ENCODE data around the gene FAM110C. TPM values are rescaled to one million over a fixed set of nuclear protein-coding genes. Genes with fewer than 3 reads are reported as not detected.
"Not testable (repeated sequence)": the region's sequence is repeated elsewhere in the genome, so short reads cannot be mapped to it uniquely, and the experiment has no call there.

The FAM110C gene
- total RNA-seq, 2 experiments from 2014 or later, result 0.16 to 0.36 TPM

GRCh38 chr2:23283-23682 lies 23.0 kb downstream of the FAM110C start:
- no peak overlapping the region for H3K27ac Mint-ChIP-seq
- no peaks in the 10 kb centered on the region for H3K9me3 Mint-ChIP-seq
- DNase-seq, result no peak
- intact Hi-C loops (cut with DNase I, micrococcal nuclease), result no loop called here
- Histone ChIP-seq H3K27me3 (ENCODE audit: control insufficient read depth in 1 of 2, insufficient read depth in 2 of 2, low read length in 2 of 2) (no peaks in the 10 kb centered on the region), H3K36me3 (ENCODE audit: insufficient read depth, low read length) (no peaks in the 10 kb centered on the region), H3K9me3 (ENCODE audit: control insufficient read depth in 1 of 2, insufficient read depth in 1 of 2, low read length in 2 of 2) (no peaks in the 10 kb centered on the region), H3K4me3 (ENCODE audit: low read length) (no peak overlapping the region), H3K4me1 (ENCODE audit: insufficient read depth, low read length) (peaks cover 13% of the 10 kb centered on the region), H3K27ac (ENCODE audit: low read depth in 1 of 2, low read length in 2 of 2) (no peak overlapping the region)
- no peak for ATAC-seq (ENCODE audit: poor library complexity)
- peaks cover 19% of the 10 kb centered on the region for H3K4me1 Mint-ChIP-seq (ENCODE audit: low read depth)
- ChIA-PET POLR2A (no interaction called here), CTCF (interaction anchor here (1.6 kb wide), 1 partner anchor 12 kb away, joined by 5 read pairs; no protein-coding TSS in a partner anchor)
- TF ChIP-seq CTCF (IDR thresholded peaks at IDR 0.05), result no peak
- no peak overlapping the region for H3K4me3 Mint-ChIP-seq
- peaks cover 14% of the 10 kb centered on the region for H3K27me3 Mint-ChIP-seq
- H3K36me3 Mint-ChIP-seq (ENCODE audit: low read depth), result no peaks in the 10 kb centered on the region

GRCh38 chr2:22244-22643 lies 24.1 kb downstream of the FAM110C start:
- CTCF ChIA-PET, result interaction anchor here (1.6 kb wide), 1 partner anchor 11 kb away, joined by 5 read pairs; no protein-coding TSS in a partner anchor
- H3K27ac ChIP-seq (ENCODE audit: low read depth in 1 of 2, low read length in 2 of 2); H3K4me3 ChIP-seq (ENCODE audit: low read length); ATAC-seq (ENCODE audit: poor library complexity); DNase-seq; H3K27me3 ChIP-seq (ENCODE audit: control insufficient read depth in 1 of 2, insufficient read depth in 2 of 2, low read length in 2 of 2); intact Hi-C loops (cut with DNase I, micrococcal nuclease); H3K9me3 ChIP-seq (ENCODE audit: control insufficient read depth in 1 of 2, insufficient read depth in 1 of 2, low read length in 2 of 2); POLR2A ChIA-PET; H3K36me3 ChIP-seq (ENCODE audit: insufficient read depth, low read length); H3K4me3 Mint-ChIP-seq; H3K27ac Mint-ChIP-seq; H3K9me3 Mint-ChIP-seq; H3K36me3 Mint-ChIP-seq (ENCODE audit: low read depth): not testable (repeated sequence)
- H3K4me1 ChIP-seq (ENCODE audit: insufficient read depth, low read length), result peaks cover 13% of the 10 kb centered on the region
- Mint-ChIP-seq H3K4me1 (ENCODE audit: low read depth) (peaks cover 13% of the 10 kb centered on the region), H3K27me3 (peaks cover 15% of the 10 kb centered on the region)

- POLR2A ChIA-PET; intact Hi-C loops (cut with DNase I, micrococcal nuclease); H3K27ac Mint-ChIP-seq; H3K4me3 ChIP-seq (ENCODE audit: low read length); H3K4me3 Mint-ChIP-seq; CTCF ChIA-PET; H3K9me3 ChIP-seq (ENCODE audit: control insufficient read depth in 1 of 2, insufficient read depth in 1 of 2, low read length in 2 of 2); H3K27ac ChIP-seq (ENCODE audit: low read depth in 1 of 2, low read length in 2 of 2); H3K9me3 Mint-ChIP-seq; H3K36me3 Mint-ChIP-seq (ENCODE audit: low read depth); DNase-seq; ATAC-seq (ENCODE audit: poor library complexity); H3K36me3 ChIP-seq (ENCODE audit: insufficient read depth, low read length); H3K27me3 ChIP-seq (ENCODE audit: control insufficient read depth in 1 of 2, insufficient read depth in 2 of 2, low read length in 2 of 2): not testable (repeated sequence)
- H3K27me3 Mint-ChIP-seq, result peaks cover 27% of the 10 kb centered on the region
- H3K4me1 Mint-ChIP-seq (ENCODE audit: low read depth), result peaks cover 13% of the 10 kb centered on the region
- H3K4me1 ChIP-seq (ENCODE audit: insufficient read depth, low read length), result peaks cover 13% of the 10 kb centered on the region
These were observed 26.0 kb downstream of the FAM110C start for GRCh38 chr2:20259-20658.

GRCh38 chr2:19505-19904 lies 26.8 kb downstream of the FAM110C start:
- Mint-ChIP-seq H3K4me1 (ENCODE audit: low read depth) (peaks cover 8% of the 10 kb centered on the region), H3K36me3 (ENCODE audit: low read depth) (no peaks in the 10 kb centered on the region), H3K9me3 (no peaks in the 10 kb centered on the region), H3K27me3 (peaks cover 30% of the 10 kb centered on the region), H3K4me3 (no peak overlapping the region), H3K27ac (no peak overlapping the region)
- intact Hi-C loops (cut with DNase I, micrococcal nuclease), result no loop called here
- no peak for TF ChIP-seq CTCF (IDR thresholded peaks at IDR 0.05)
- DNase-seq (no peak), ATAC-seq (ENCODE audit: poor library complexity) (no peak)
- peaks cover 9% of the 10 kb centered on the region for H3K4me1 ChIP-seq (ENCODE audit: insufficient read depth, low read length)
- H3K9me3 ChIP-seq (ENCODE audit: control insufficient read depth in 1 of 2, insufficient read depth in 1 of 2, low read length in 2 of 2), result no peaks in the 10 kb centered on the region
- no peak overlapping the region for H3K27ac ChIP-seq (ENCODE audit: low read depth in 1 of 2, low read length in 2 of 2)
- no peak overlapping the region for H3K4me3 ChIP-seq (ENCODE audit: low read length)
- ChIA-PET POLR2A (no interaction called here), CTCF (no interaction called here)
- H3K27me3 ChIP-seq (ENCODE audit: control insufficient read depth in 1 of 2, insufficient read depth in 2 of 2, low read length in 2 of 2), result peaks cover 0 to 2% of the 10 kb centered on the region in 2 experiments
- no peaks in the 10 kb centered on the region for H3K36me3 ChIP-seq (ENCODE audit: insufficient read depth, low read length)

Data from CD4-positive, alpha-beta T cell (primary cell).